ENCODE measurements around the gene SCARB1. TPM values are rescaled to one million over a fixed set of nuclear protein-coding genes. Genes with fewer than 3 reads are reported as not detected.

SCARB1 gene
- total and polyA plus RNA-seq, 9 of the 15 experiments (the other 6 are each of a cell fraction or from before 2014, with no cell fraction given) = 0.56 to 157 (median 52.8) TPM

DNA sequence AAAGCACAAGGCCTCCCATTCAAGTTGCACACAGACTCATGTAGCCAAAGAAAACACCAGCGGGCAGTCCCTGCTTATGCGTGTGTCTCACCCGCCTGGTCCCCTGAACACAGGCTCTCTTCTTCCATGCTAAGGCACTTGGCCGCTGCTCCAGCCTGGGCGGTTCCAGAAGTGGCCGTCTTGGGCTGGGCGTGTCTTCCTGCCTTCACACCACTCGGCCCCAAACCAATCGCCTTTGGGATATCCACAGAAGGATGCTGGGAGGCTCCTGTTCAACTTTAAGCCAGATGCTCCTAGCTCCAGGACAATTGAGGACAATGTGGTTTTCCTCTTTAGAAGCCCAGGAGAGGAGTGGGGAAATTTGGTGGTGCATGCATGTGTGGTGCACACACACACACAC lies 2.2 kb downstream of the SCARB1 start (continued):
- TF ChIP-seq, protein P1, sequence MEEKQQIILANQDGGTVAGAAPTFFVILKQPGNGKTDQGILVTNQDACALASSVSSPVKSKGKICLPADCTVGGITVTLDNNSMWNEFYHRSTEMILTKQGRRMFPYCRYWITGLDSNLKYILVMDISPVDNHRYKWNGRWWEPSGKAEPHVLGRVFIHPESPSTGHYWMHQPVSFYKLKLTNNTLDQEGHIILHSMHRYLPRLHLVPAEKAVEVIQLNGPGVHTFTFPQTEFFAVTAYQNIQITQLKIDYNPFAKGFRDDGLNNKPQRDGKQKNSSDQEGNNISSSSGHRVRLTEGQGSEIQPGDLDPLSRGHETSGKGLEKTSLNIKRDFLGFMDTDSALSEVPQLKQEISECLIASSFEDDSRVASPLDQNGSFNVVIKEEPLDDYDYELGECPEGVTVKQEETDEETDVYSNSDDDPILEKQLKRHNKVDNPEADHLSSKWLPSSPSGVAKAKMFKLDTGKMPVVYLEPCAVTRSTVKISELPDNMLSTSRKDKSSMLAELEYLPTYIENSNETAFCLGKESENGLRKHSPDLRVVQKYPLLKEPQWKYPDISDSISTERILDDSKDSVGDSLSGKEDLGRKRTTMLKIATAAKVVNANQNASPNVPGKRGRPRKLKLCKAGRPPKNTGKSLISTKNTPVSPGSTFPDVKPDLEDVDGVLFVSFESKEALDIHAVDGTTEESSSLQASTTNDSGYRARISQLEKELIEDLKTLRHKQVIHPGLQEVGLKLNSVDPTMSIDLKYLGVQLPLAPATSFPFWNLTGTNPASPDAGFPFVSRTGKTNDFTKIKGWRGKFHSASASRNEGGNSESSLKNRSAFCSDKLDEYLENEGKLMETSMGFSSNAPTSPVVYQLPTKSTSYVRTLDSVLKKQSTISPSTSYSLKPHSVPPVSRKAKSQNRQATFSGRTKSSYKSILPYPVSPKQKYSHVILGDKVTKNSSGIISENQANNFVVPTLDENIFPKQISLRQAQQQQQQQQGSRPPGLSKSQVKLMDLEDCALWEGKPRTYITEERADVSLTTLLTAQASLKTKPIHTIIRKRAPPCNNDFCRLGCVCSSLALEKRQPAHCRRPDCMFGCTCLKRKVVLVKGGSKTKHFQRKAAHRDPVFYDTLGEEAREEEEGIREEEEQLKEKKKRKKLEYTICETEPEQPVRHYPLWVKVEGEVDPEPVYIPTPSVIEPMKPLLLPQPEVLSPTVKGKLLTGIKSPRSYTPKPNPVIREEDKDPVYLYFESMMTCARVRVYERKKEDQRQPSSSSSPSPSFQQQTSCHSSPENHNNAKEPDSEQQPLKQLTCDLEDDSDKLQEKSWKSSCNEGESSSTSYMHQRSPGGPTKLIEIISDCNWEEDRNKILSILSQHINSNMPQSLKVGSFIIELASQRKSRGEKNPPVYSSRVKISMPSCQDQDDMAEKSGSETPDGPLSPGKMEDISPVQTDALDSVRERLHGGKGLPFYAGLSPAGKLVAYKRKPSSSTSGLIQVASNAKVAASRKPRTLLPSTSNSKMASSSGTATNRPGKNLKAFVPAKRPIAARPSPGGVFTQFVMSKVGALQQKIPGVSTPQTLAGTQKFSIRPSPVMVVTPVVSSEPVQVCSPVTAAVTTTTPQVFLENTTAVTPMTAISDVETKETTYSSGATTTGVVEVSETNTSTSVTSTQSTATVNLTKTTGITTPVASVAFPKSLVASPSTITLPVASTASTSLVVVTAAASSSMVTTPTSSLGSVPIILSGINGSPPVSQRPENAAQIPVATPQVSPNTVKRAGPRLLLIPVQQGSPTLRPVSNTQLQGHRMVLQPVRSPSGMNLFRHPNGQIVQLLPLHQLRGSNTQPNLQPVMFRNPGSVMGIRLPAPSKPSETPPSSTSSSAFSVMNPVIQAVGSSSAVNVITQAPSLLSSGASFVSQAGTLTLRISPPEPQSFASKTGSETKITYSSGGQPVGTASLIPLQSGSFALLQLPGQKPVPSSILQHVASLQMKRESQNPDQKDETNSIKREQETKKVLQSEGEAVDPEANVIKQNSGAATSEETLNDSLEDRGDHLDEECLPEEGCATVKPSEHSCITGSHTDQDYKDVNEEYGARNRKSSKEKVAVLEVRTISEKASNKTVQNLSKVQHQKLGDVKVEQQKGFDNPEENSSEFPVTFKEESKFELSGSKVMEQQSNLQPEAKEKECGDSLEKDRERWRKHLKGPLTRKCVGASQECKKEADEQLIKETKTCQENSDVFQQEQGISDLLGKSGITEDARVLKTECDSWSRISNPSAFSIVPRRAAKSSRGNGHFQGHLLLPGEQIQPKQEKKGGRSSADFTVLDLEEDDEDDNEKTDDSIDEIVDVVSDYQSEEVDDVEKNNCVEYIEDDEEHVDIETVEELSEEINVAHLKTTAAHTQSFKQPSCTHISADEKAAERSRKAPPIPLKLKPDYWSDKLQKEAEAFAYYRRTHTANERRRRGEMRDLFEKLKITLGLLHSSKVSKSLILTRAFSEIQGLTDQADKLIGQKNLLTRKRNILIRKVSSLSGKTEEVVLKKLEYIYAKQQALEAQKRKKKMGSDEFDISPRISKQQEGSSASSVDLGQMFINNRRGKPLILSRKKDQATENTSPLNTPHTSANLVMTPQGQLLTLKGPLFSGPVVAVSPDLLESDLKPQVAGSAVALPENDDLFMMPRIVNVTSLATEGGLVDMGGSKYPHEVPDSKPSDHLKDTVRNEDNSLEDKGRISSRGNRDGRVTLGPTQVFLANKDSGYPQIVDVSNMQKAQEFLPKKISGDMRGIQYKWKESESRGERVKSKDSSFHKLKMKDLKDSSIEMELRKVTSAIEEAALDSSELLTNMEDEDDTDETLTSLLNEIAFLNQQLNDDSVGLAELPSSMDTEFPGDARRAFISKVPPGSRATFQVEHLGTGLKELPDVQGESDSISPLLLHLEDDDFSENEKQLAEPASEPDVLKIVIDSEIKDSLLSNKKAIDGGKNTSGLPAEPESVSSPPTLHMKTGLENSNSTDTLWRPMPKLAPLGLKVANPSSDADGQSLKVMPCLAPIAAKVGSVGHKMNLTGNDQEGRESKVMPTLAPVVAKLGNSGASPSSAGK (IDR thresholded peaks at IDR 0.05) = peak; percentile 39; the same call in 1 of the 2 replicates
- no peak for TF ChIP-seq RBBP5 (IDR thresholded peaks at IDR 0.05; ENCODE audit: borderline replicate concordance, insufficient read depth, low read length, poor library complexity, severe bottlenecking)
- TF ChIP-seq SUPT5H (IDR thresholded peaks at IDR 0.05) = no peak
- no peak for TF ChIP-seq CSDE1 (IDR thresholded peaks at IDR 0.05)
- no peak for TF ChIP-seq YY1 (IDR thresholded peaks at IDR 0.05; ENCODE audit: borderline replicate concordance in 1 of 3, control insufficient read depth in 1 of 3, extremely low read depth in 1 of 3, insufficient read depth in 3 of 3, insufficient read length in 1 of 3, insufficient replicate concordance in 2 of 3, low read depth in 1 of 3, low read length in 2 of 3)
- no peak for TF ChIP-seq POLR3G (IDR thresholded peaks at IDR 0.05; ENCODE audit: extremely low read depth, insufficient read length, insufficient replicate concordance)
- no peak for TF ChIP-seq COPS2 (conservative IDR thresholded peaks at IDR 0.05)
- TF ChIP-seq HDAC1 (IDR thresholded peaks at IDR 0.05) = no peak
- TF ChIP-seq ETV5 (CRISPR knock-in tag; IDR thresholded peaks at IDR 0.05; ENCODE audit: low read depth) = no peak
- no peak for TF ChIP-seq ZNF75A (CRISPR knock-in tag; IDR thresholded peaks at IDR 0.05)
- TF ChIP-seq, protein P2, sequence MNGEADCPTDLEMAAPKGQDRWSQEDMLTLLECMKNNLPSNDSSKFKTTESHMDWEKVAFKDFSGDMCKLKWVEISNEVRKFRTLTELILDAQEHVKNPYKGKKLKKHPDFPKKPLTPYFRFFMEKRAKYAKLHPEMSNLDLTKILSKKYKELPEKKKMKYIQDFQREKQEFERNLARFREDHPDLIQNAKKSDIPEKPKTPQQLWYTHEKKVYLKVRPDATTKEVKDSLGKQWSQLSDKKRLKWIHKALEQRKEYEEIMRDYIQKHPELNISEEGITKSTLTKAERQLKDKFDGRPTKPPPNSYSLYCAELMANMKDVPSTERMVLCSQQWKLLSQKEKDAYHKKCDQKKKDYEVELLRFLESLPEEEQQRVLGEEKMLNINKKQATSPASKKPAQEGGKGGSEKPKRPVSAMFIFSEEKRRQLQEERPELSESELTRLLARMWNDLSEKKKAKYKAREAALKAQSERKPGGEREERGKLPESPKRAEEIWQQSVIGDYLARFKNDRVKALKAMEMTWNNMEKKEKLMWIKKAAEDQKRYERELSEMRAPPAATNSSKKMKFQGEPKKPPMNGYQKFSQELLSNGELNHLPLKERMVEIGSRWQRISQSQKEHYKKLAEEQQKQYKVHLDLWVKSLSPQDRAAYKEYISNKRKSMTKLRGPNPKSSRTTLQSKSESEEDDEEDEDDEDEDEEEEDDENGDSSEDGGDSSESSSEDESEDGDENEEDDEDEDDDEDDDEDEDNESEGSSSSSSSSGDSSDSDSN (IDR thresholded peaks at IDR 0.05; ENCODE audit: borderline replicate concordance in 1 of 2, low read depth in 2 of 2, low read length in 2 of 2) = no peak
- no peak for TF ChIP-seq NFRKB (IDR thresholded peaks at IDR 0.05; ENCODE audit: low read depth)
- no peak for TF ChIP-seq SAP30 (IDR thresholded peaks at IDR 0.05; ENCODE audit: borderline replicate concordance, insufficient read depth, low read depth, low read length, poor library complexity, severe bottlenecking)
- TF ChIP-seq SREBF2 (CRISPR knock-in tag; IDR thresholded peaks at IDR 0.05) = no peak
